GM12878 (cell line): ENCODE measurements around the gene CDC25C. TPM values are rescaled to one million over a fixed set of nuclear protein-coding genes. Genes with fewer than 3 reads are reported as not detected.

Experiments
- CBX5 ChIP-seq: sonication (generic); IDR thresholded peaks from 2 replicates; pipeline ENCODE4 v1.6.1; 2016; ENCODE audit warnings: low read depth, moderate library complexity, mild to moderate bottlenecking, inconsistent platforms
- CHD2 ChIP-seq: IDR thresholded peaks from 2 replicates; pipeline ENCODE4 v1.6.1; 2011; ENCODE audit warnings: low read depth, low read length, improper control_type of control experiment, borderline replicate concordance
- CREM ChIP-seq: IDR thresholded peaks from 2 replicates; pipeline ENCODE4 v1.6.1; 2014; ENCODE audit warnings: antibody characterized with exemption, low read depth
- ESRRA ChIP-seq: IDR thresholded peaks from 2 replicates; pipeline ENCODE4 v1.6.1; 2012; ENCODE audit warnings: mild to moderate bottlenecking, low read length, improper control_type of control experiment
- HCFC1 ChIP-seq: fragments of 150-350 bp; IDR thresholded peaks from 2 replicates; pipeline ENCODE4 v1.6.1; 2014; ENCODE audit warnings: low read length
- HDAC6 ChIP-seq: fragments of 200-600 bp; sonication (generic); IDR thresholded peaks from one replicate; pipeline ENCODE4 v1.8.0; 2017; ENCODE audit warnings: antibody characterized with exemption; ENCODE audit not compliant: unreplicated experiment
- KDM1A ChIP-seq: fragments of 200-600 bp; sonication (generic); IDR thresholded peaks from 2 replicates; pipeline ENCODE4 v1.6.1; 2016; ENCODE audit warnings: borderline replicate concordance
- MAX ChIP-seq: IDR thresholded peaks from 2 replicates; pipeline ENCODE4 v1.6.1; 2012; ENCODE audit warnings: low read depth, low read length, improper control_type of control experiment
- MLLT1 ChIP-seq: fragments of 450-650 bp; IDR thresholded peaks from 2 replicates; pipeline ENCODE4 v1.6.1; 2016; ENCODE audit warnings: mild to moderate bottlenecking
- MTA2 ChIP-seq: fragments of 450-650 bp; IDR thresholded peaks from 2 replicates; pipeline ENCODE4 v1.6.1; 2016; ENCODE audit warnings: low read depth, mild to moderate bottlenecking, moderate library complexity
- MXI1 ChIP-seq: fragments of 150-350 bp; IDR thresholded peaks from 2 replicates; pipeline ENCODE4 v1.6.1; 2011; ENCODE audit warnings: low read depth, mild to moderate bottlenecking, inconsistent platforms, low read length, improper control_type of control experiment
- MYB ChIP-seq: fragments of 150-350 bp; IDR thresholded peaks from 2 replicates; pipeline ENCODE4 v1.6.1; 2014; ENCODE audit warnings: mild to moderate bottlenecking, low read depth, low read length, borderline replicate concordance
- NFXL1 ChIP-seq: fragments of 450-650 bp; IDR thresholded peaks from 2 replicates; pipeline ENCODE4 v1.6.1; 2017; ENCODE audit warnings: antibody characterized with exemption, mild to moderate bottlenecking, borderline replicate concordance
- PAX5 ChIP-seq: IDR thresholded peaks from 2 replicates; pipeline ENCODE4 v1.6.1; 2011; ENCODE audit warnings: low read depth, low read length, borderline replicate concordance
- PBX3 ChIP-seq: IDR thresholded peaks from 2 replicates; pipeline ENCODE4 v1.6.1; 2011; ENCODE audit warnings: mild to moderate bottlenecking, low read depth, low read length, moderate library complexity; ENCODE audit not compliant: insufficient replicate concordance
- PKNOX1 ChIP-seq: fragments of 450-650 bp; IDR thresholded peaks from 2 replicates; pipeline ENCODE4 v1.6.1; 2016; ENCODE audit warnings: mild to moderate bottlenecking
- POLR2A ChIP-seq: IDR thresholded peaks from 2 replicates; pipeline ENCODE4 v1.6.1; 2011; ENCODE audit warnings: low read depth, mild to moderate bottlenecking, low read length
- POLR2AphosphoS2 ChIP-seq: IDR thresholded peaks from 2 replicates; pipeline ENCODE4 v1.6.1; 2011; ENCODE audit warnings: low read depth, mild to moderate bottlenecking, low read length, improper control_type of control experiment, moderate library complexity
- POU2F2 ChIP-seq: IDR thresholded peaks from 3 replicates; pipeline ENCODE4 v1.6.1; 2011; ENCODE audit warnings: low read depth, mild to moderate bottlenecking, low read length, borderline replicate concordance
- RAD51 ChIP-seq: fragments of 450-650 bp; IDR thresholded peaks from 2 replicates; pipeline ENCODE4 v1.6.1; 2016; ENCODE audit warnings: moderate library complexity, mild to moderate bottlenecking, inconsistent platforms
- RUNX3 ChIP-seq: IDR thresholded peaks from 2 replicates; pipeline ENCODE4 v1.6.1; 2012; ENCODE audit warnings: low read length, inconsistent platforms
- SMAD1 ChIP-seq: fragments of 450-650 bp; IDR thresholded peaks from 2 replicates; pipeline ENCODE4 v1.6.1; 2018; ENCODE audit warnings: mild to moderate bottlenecking, low read depth; ENCODE audit not compliant: partially characterized antibody
- SUPT20H ChIP-seq: IDR thresholded peaks from 2 replicates; pipeline ENCODE4 v1.6.1; 2011; ENCODE audit warnings: low read depth, mild to moderate bottlenecking, low read length, moderate library complexity, borderline replicate concordance; ENCODE audit not compliant: control insufficient read depth
- TCF7 ChIP-seq: IDR thresholded peaks from 2 replicates; pipeline ENCODE4 v1.6.1; 2014; ENCODE audit warnings: antibody characterized with exemption, borderline replicate concordance
- ZBTB33 ChIP-seq: fragments of 450-650 bp; IDR thresholded peaks from 2 replicates; pipeline ENCODE4 v1.6.1; 2017; ENCODE audit warnings: mild to moderate bottlenecking
- ZNF622 ChIP-seq: fragments of 450-650 bp; IDR thresholded peaks from 2 replicates; pipeline ENCODE4 v1.6.1; 2017; ENCODE audit warnings: mild to moderate bottlenecking, inconsistent platforms
- ZSCAN29 ChIP-seq: fragments of 450-650 bp; IDR thresholded peaks from 2 replicates; pipeline ENCODE4 v1.6.1; 2017; ENCODE audit warnings: mild to moderate bottlenecking, moderate library complexity
- polyA plus RNA-seq, 11 experiments: library from polyadenylated mRNA; depleted of rRNA in 4 of 11; unstranded in 6 of 11; stranded (reverse) in 5 of 11; fragments of >200 nt; fragmentation: Nextera tagmentation in 4 of 11; fragmentation: Illumina TruSeq in 1 of 11; extraction: Ambion mirVana in 4 of 11; extraction: Trizol in 1 of 11; gene quantifications; 1 replicate in 1 of 11; 2 replicates in 10 of 11; pipeline versions ENCODE4 v1.2.1 to v1.2.3, GENCODE V29; 2011 to 2016; ENCODE audit warnings: inconsistent platforms in 2 of 11, missing spikeins in 2 of 11, low read depth in 1 of 11
- total RNA-seq, 4 experiments: library from RNA; depleted of rRNA in 3 of 4; stranded (reverse); fragments of >200 nt in 3 of 4; fragmentation: Illumina TruSeq in 1 of 4; extraction: Trizol in 1 of 4; gene quantifications; 2 replicates each; pipeline versions ENCODE4 v1.2.1 to v1.2.3, GENCODE V29; 2013 to 2021

The CDC25C gene
- total and polyA plus RNA-seq, 10 of the 15 experiments (the other 5 are each of a cell fraction or from before 2014, with no cell fraction given): 9.2 to 30.7 (median 14.9) TPM

- TF ChIP-seq PBX3 (peak; percentile 57), SUPT20H (no peak), POLR2A (peak; percentile 100), RUNX3 (peak; percentile 66), KDM1A (no peak), MYB (no peak), MTA2 (peak; percentile 81), CBX5 (no peak), SMAD1 (peak; percentile 59), HDAC6 (peak; percentile 87), RAD51 (no peak), CREM (no peak), CHD2 (0 out of 2 replicates have a peak, but pooled peaks have one; percentile 34), ZSCAN29 (no peak), PAX5 (peak; percentile 73), ESRRA (no peak), HCFC1 (peak; percentile 86), MLLT1 (peak; percentile 94), POU2F2 (peak; percentile 100), POLR2AphosphoS2 (peak; percentile 99), MAX (peak; percentile 67; the same call in 1 of the 2 replicates), PKNOX1 (peak; percentile 26; the same call in 1 of the 2 replicates), TCF7 (no peak), ZBTB33 (no peak), MXI1 (peak; percentile 60; the same call in 1 of the 2 replicates), ZNF622 (no peak), NFXL1 (no peak)
Measured at GRCh38 chr5:138337685-138338410, 6.2 kb upstream of the CDC25C start, which contains the start of gene FAM53C (continued).
